NCI-H446 (cell line): Measurements from ENCODE around the gene QSOX1.
A peak's percentile ranks its signal among the peaks of the same experiment; 100 is the strongest.

Experiments used
- DNase-seq, 2 experiments: peaks; one replicate each; lab custom pipeline; 2025; lab: John Stamatoyannopoulos, UW

Gene QSOX1

DNA sequence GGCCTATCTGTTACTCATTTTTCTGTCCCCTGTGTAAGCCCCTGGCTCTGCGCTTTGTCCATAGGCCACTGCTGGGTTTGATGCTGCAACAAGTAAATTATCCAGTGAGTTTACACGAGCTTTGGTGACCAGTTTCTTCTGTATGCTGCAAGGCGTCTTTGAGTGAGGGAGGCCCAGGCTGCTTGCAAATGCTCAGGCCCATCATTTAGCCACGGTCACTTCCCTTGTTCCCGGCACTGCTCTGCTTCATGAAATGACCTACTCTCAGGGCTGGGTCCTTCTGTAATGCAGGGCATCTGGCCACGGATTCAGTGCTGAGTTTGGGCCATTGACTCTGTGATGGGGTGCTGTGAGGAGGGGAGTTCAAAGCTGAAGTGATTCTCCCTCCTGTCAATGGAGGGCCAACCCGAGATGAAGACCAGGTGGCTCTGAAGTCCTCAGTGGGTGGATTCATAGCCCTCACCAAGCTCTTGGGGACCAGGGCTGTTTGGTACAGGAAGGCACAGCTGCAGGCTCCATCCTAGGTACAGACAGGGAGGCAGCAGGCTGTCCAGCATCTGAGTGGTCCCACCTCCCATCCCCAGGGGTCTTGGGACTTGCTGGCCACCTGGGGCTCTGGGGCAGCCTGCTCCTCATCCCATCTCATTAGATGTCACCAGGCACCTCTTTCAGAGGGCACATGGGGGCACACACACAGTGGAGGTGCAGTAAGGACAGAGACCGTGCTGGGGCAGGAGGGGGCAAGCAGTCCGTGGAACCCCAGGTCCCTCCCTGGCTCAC, 97.0 kb downstream of the QSOX1 start:
- no peak for DNase-seq

DNA sequence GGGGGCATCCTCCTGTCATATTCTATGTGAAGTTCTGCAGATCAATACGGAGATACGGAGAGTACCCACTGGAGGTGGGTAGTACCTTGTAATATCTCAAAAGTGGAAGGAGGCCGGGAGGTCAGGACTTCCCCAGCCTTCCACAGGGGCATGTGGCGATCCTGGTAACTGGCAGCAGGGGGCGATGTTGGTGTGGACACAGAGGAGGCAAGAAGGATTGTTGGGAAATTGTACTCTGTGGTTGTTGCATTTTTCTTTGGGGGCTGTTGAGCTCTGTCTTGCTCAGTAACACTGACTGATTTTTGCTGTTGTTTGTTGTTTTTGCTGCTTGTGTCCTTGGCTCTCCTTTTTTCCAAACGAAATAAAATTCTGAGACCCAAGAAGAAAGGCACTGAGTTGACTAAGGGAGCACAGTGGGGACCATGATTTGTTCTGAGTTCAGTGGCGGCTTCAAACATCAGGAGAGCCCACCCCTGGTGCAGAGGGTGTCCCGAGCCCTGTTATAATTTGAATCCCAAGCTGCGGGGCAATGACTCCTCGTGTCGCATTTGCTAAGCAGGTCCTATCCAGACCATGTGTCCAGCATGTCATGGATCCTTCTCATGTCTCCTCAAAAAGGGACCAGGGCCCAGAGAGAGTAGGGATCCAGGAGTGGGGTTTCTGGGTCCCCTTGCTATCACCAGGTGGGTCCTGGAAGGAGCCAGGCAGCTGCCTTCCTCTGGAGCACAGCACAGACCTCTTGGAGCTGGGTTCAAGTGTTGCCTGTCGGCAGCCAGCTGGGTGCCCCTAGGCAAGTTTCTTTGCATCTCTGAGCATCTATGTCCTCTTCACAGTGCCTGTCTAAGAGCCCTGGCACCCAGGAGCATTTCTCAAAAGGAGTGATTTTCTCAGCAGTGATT, 98.2 kb downstream of the QSOX1 start:
- DNase-seq: peak; percentile 39 to 71
